ENCODE results near the gene FRAS1.
"Not testable (repeated sequence)": the region's sequence is repeated elsewhere in the genome, so short reads cannot be mapped to it uniquely, and the experiment has no call there.

DNA sequence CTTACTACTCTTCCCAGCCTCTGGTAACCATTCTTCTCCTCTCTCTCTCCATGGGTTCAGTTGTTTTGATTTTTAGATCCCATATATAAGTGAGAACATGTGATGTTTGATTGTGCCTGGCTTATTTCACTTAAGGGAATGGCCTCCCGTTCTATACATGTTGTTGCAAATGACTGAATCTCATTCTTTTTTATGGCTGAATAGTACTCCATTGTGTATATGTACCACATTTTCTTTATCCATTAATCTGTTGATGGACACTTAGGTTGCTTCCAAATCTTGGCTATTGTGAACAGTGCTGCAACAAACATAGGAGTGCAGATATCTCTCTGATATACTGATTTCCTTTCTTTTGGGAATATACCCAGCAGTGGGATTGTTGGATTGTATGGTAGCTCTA lies 410.1 kb downstream of the FRAS1 start:
- TF ChIP-seq, protein P1, sequence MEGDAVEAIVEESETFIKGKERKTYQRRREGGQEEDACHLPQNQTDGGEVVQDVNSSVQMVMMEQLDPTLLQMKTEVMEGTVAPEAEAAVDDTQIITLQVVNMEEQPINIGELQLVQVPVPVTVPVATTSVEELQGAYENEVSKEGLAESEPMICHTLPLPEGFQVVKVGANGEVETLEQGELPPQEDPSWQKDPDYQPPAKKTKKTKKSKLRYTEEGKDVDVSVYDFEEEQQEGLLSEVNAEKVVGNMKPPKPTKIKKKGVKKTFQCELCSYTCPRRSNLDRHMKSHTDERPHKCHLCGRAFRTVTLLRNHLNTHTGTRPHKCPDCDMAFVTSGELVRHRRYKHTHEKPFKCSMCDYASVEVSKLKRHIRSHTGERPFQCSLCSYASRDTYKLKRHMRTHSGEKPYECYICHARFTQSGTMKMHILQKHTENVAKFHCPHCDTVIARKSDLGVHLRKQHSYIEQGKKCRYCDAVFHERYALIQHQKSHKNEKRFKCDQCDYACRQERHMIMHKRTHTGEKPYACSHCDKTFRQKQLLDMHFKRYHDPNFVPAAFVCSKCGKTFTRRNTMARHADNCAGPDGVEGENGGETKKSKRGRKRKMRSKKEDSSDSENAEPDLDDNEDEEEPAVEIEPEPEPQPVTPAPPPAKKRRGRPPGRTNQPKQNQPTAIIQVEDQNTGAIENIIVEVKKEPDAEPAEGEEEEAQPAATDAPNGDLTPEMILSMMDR (IDR thresholded peaks at IDR 0.05), result not testable (repeated sequence)
- TF ChIP-seq EZH2 (IDR thresholded peaks at IDR 0.05; ENCODE audit: borderline replicate concordance, insufficient read depth, low read depth, low read length, poor library complexity, severe bottlenecking), result not testable (repeated sequence)
